ENCODE data around the gene RGL2.

The RGL2 gene

GRCh38 chr6:33315793-33316602 lies 17.3 kb upstream of the RGL2 start:
- no peak overlapping the region for H3K4me3 ChIP-seq (ENCODE audit: low read depth, low read length)
- TF ChIP-seq CTCF (IDR thresholded peaks at IDR 0.05; ENCODE audit: borderline replicate concordance, insufficient read depth, low read depth, low read length), result no peak

DNA sequence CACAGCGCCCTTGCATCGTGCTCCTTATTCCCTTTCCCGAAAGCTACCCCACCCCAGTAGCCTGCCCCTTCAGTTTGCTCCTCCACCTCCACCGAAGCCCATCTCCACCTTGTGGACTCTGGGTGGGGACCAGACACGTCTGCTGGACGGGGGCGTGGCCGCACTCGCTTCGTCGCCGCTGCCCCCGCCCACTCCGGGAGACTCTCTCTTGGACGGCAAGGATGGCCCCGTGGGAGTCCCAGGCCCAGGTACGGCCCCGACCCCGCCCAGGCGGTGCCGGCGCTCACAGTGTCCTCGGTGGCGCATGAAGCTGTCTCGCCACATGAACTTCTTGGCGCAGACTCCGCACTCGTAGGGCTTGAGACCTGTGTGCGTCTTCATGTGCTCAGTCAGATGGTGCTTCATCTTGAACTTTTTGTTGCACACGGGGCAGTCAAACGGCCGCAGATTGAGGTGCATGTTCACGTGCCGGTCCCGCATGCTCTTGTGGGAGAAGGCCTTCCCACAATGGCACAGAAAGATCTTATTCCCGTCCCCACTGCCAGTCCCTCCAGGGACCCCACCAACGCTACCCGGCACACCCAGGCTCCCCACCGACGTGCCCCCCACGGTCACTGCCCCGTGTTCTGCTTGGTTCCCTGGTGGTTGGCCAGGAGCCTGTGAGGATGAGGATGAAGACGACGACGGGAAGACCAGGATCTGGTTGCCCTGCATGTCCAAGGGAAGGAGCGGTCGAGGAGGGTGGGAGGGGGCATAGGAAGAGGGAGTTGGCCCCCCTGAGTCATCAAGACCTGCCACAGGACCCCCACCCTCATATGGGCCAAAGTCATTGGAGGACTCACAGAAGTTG lies 16.4 kb upstream of the RGL2 start:
- TF ChIP-seq CTCF (IDR thresholded peaks at IDR 0.05; ENCODE audit: borderline replicate concordance, insufficient read depth, low read depth, low read length), result no peak
- H3K4me3 ChIP-seq (ENCODE audit: low read depth, low read length), result no peak overlapping the region

GRCh38 chr6:33314515-33314942 lies 15.8 kb upstream of the RGL2 start:
- no peak for TF ChIP-seq CTCF (IDR thresholded peaks at IDR 0.05; ENCODE audit: borderline replicate concordance, insufficient read depth, low read depth, low read length)
- peak overlapping the region; percentile 31 for H3K4me3 ChIP-seq (ENCODE audit: low read depth, low read length)

DNA sequence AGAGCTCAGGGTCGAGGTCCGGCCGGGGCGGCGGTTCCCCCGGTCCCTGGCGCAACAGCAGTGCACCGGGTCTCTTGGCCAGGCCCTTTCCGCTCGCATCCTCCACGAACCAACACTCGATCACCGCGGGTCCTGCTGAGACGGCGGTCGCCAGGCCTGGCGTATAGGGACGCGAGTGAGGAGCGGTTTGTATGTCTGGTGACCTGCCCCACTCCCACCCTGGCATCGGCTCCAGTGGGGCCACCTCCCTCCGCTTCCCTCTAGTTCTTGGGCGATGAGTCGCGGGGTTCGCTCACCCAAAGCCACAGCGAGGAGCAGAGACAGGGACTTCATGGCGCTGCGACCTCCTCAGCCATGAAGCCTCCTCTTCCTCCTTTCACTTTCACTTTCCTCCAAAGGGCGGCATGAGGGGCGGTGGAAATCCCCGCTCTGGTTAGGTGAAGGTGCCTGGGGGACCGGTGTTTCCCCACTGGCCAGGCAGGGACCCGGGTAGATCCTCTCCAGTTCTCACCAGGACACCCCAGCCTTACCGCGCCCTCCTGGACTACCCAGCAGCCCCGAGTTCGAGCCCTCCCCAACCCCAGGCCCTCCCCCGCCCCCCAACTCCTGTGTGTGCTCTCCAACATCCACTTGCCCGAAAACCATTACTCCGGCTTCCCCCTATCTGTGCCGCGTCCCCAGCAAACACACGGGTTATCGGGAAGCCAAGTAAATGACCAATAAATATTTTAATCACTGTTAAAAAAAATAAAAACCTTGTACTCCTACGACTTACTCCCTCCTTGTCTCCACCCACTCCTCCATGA lies 15.2 kb upstream of the RGL2 start, which contains the start of gene TAPBP:
Gene TAPBP (minus strand): TSS at position 370 of the 806 bp plus-strand sequence. CDS start 37 bp downstream, at position 333.
- peak within 1 kb of the TSS; percentile 55 for H3K4me3 ChIP-seq (ENCODE audit: low read depth, low read length)
- TF ChIP-seq CTCF (IDR thresholded peaks at IDR 0.05; ENCODE audit: borderline replicate concordance, insufficient read depth, low read depth, low read length), result no peak

GRCh38 chr6:33313105-33313708 lies 14.5 kb upstream of the RGL2 start:
- peak overlapping the region; percentile 55 for H3K4me3 ChIP-seq (ENCODE audit: low read depth, low read length)
- TF ChIP-seq CTCF (IDR thresholded peaks at IDR 0.05; ENCODE audit: borderline replicate concordance, insufficient read depth, low read depth, low read length), result no peak

DNA sequence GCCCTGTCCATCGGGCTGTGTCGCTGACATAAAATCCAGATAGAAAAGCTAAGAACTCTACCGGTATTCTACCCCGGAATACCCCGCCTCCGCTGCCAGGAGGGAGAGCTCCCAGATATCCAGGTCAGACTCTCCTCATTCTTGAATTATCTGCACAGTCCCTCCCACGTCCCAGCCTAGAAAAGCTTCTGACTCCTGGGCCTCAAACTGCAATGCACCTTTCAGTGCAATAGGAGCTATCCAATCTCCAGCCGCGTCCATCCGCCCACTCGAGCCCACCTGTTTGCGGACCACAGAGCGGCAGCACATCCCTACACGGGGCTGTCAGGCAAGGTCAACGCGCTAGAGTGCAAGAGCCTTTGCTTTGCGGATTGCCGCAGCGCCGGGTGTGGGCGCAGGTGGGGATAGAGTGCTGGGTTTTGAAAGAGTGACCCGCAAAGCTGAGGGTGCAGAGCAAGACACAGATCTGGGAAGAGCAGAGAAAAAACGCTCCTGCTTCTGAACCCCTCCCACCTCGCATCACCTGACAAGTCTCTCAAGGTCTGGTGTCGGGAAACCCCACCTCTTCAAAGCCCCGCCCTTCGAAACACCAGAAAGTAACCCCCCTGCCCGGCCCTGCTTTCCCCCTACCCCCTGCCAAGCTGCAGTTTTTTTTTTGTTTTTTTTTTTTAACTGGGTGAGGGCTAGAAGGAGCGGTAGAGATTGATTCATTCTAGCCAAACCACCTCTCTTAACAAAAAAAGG lies 13.8 kb upstream of the RGL2 start:
- TF ChIP-seq CTCF (IDR thresholded peaks at IDR 0.05; ENCODE audit: borderline replicate concordance, insufficient read depth, low read depth, low read length), result no peak
- H3K4me3 ChIP-seq (ENCODE audit: low read depth, low read length), result peak overlapping the region; percentile 55

Measured in GM12875 (cell line).